HepG2 (cell line): ENCODE data around the gene GNAI2. TPM values are rescaled to one million over a fixed set of nuclear protein-coding genes. Genes with fewer than 3 reads are reported as not detected.

Source experiments
- ATF6 ChIP-seq: sonication (generic); formaldehyde crosslinking; conservative IDR thresholded peaks from 2 replicates; pipeline ENCODE4 v1.4.0; 2020; ENCODE audit warnings: missing genetic modification reagents
- ETV6 ChIP-seq: sonication (generic); formaldehyde crosslinking; conservative IDR thresholded peaks from 2 replicates; pipeline ENCODE4 v1.4.0; 2020; ENCODE audit warnings: missing genetic modification reagents
- FOXM1 ChIP-seq: sonication (generic); formaldehyde crosslinking; IDR thresholded peaks from 2 replicates; pipeline ENCODE4 v1.5.0; 2020; ENCODE audit warnings: missing genetic modification reagents
- HOXA7 ChIP-seq: sonication (generic); formaldehyde crosslinking; IDR thresholded peaks from 2 replicates; pipeline ENCODE4 v1.8.1; 2022; ENCODE audit warnings: mild to moderate bottlenecking, missing genetic modification reagents, moderate library complexity
- NFYC ChIP-seq: IDR thresholded peaks from 2 replicates; pipeline ENCODE4 v1.6.1; 2016; ENCODE audit warnings: missing genetic modification reagents, missing compliant biosample characterization
- NR1H2 ChIP-seq: sonication (generic); formaldehyde crosslinking; IDR thresholded peaks from 2 replicates; pipeline ENCODE4 v1.8.1; 2022; ENCODE audit warnings: low read depth, missing genetic modification reagents, borderline replicate concordance
- ONECUT2 ChIP-seq: sonication (generic); formaldehyde crosslinking; IDR thresholded peaks from 2 replicates; pipeline ENCODE4 v1.4.0; 2020; ENCODE audit warnings: missing genetic modification reagents
- PHF20 ChIP-seq: sonication (generic); formaldehyde crosslinking; IDR thresholded peaks from 2 replicates; pipeline ENCODE4 v1.5.0; 2020; ENCODE audit warnings: mild to moderate bottlenecking, missing genetic modification reagents
- TAF15 ChIP-seq: fragments of 200-400 bp; formaldehyde crosslinking; IDR thresholded peaks from one replicate; pipeline ENCODE4 v1.6.1; 2018; ENCODE audit warnings: mild to moderate bottlenecking, low read depth, low read length; ENCODE audit not compliant: poor library complexity, severe bottlenecking
- ZNF207 ChIP-seq: fragments of 450-650 bp; IDR thresholded peaks from 2 replicates; pipeline ENCODE4 v1.6.1; 2016; ENCODE audit warnings: antibody characterized with exemption, borderline replicate concordance
- ZNF281 ChIP-seq: sonication (generic); formaldehyde crosslinking; IDR thresholded peaks from 2 replicates; pipeline ENCODE4 v1.4.0; 2020; ENCODE audit warnings: missing genetic modification reagents, borderline replicate concordance
- ZNF441 ChIP-seq: sonication (generic); formaldehyde crosslinking; IDR thresholded peaks from 2 replicates; pipeline ENCODE4 v1.7.0; 2021; ENCODE audit warnings: missing genetic modification reagents, borderline replicate concordance
- ZNF558 ChIP-seq: sonication (generic); formaldehyde crosslinking; IDR thresholded peaks from 2 replicates; pipeline ENCODE4 v1.9.0; 2022; ENCODE audit warnings: mild to moderate bottlenecking, missing genetic modification reagents, borderline replicate concordance
- ZNF646 ChIP-seq: sonication (generic); formaldehyde crosslinking; IDR thresholded peaks from 2 replicates; pipeline ENCODE4 v1.9.0; 2021; ENCODE audit warnings: mild to moderate bottlenecking, missing genetic modification reagents
- ZNF800 ChIP-seq: sonication (generic); formaldehyde crosslinking; IDR thresholded peaks from 2 replicates; pipeline ENCODE4 v1.4.0; 2020; ENCODE audit warnings: missing genetic modification reagents
- polyA plus RNA-seq, 8 experiments: library from polyadenylated mRNA; depleted of rRNA in 3 of 8; stranded (reverse) in 7 of 8; unstranded in 1 of 8; fragments of >200 nt; fragmentation: Illumina TruSeq in 4 of 8; extraction: Trizol in 4 of 8; gene quantifications; 2 replicates each; pipeline versions ENCODE4 v1.2.1 to v1.2.3, GENCODE V29; 2011 to 2016; ENCODE audit warnings: low read depth in 4 of 8, missing spikeins in 1 of 8, mixed read lengths in 1 of 8; ENCODE audit not compliant: insufficient read depth in 1 of 8
- total RNA-seq, 5 experiments: library from RNA; depleted of rRNA; stranded (reverse); fragments of >200 nt; fragmentation: Illumina TruSeq; extraction: Trizol; gene quantifications; 2 replicates each; pipeline ENCODE4 v1.2.3, GENCODE V29; 2016; ENCODE audit warnings: low read depth in 1 of 5

The GNAI2 gene
- total and polyA plus RNA-seq, 2 of the 13 experiments (the other 11 are each of a cell fraction or from before 2014, with no cell fraction given), result 51.1 to 66.2 TPM

- TF ChIP-seq ATF6 (CRISPR knock-in tag) (no peak; the same call in 1 of the 2 replicates), ONECUT2 (CRISPR knock-in tag) (no peak), ZNF646 (CRISPR knock-in tag) (no peak; the same call in 1 of the 2 replicates), ZNF441 (CRISPR knock-in tag) (peak; percentile 85), PHF20 (CRISPR knock-in tag) (peak; percentile 46; the same call in 1 of the 2 replicates), TAF15 (no peak), ZNF800 (CRISPR knock-in tag) (no peak), ETV6 (CRISPR knock-in tag) (no peak; the same call in none of the 2 replicates), ZNF207 (no peak), NR1H2 (peak; percentile 75; the same call in 1 of the 2 replicates), FOXM1 (CRISPR knock-in tag) (no peak), ZNF558 (CRISPR knock-in tag) (peak; percentile 92; the same call in 1 of the 2 replicates), HOXA7 (no peak; the same call in 1 of the 2 replicates), ZNF281 (CRISPR knock-in tag) (peak; percentile 46; the same call in 1 of the 2 replicates), NFYC (peak; percentile 79)
These were observed 40.3 kb upstream of the GNAI2 start (continued) for GRCh38 chr3:50195501-50196252.
